Jurkat, Clone E6-1 (cell line): ENCODE data around the gene TBRG4.
"Not testable (repeated sequence)": the region's sequence is repeated elsewhere in the genome, so short reads cannot be mapped to it uniquely, and the experiment has no call there.

Source experiments
- DNase-seq: peaks from one replicate; pipeline ENCODE4 v3.0.0-alpha.2; 2011; ENCODE audit warnings: low read depth, low spot score
- H3K4me3 ChIP-seq: 2 replicates; pipeline ENCODE4 v1.5.1; 2011; ENCODE audit warnings: mild to moderate bottlenecking, low read length, control low read depth, moderate library complexity

TBRG4 gene

GRCh38 chr7:45122975-45123860, 11.7 kb upstream of the TBRG4 start:
- H3K4me3 ChIP-seq = no peak overlapping the region
- no peak for DNase-seq

DNA sequence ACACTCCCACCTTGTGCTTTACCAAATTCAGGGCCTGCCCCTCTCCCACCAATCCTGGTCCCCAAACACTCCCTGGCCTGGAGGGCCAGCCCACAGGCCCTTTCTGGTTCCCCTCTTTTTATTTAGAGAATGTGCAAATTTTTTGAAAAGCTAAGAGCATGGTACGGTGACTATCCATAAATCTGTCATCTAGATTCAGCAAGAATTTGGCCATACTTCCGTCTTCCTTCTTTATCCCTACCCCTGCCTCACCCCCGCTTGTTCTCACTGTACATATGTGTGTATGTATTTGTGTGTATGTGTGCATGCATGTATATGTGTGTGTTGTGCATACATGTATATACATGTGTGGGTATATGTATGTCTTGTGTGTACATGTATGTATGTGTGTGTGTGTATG, 8.1 kb upstream of the TBRG4 start:
- no peak for DNase-seq
- no peak overlapping the region for H3K4me3 ChIP-seq

DNA sequence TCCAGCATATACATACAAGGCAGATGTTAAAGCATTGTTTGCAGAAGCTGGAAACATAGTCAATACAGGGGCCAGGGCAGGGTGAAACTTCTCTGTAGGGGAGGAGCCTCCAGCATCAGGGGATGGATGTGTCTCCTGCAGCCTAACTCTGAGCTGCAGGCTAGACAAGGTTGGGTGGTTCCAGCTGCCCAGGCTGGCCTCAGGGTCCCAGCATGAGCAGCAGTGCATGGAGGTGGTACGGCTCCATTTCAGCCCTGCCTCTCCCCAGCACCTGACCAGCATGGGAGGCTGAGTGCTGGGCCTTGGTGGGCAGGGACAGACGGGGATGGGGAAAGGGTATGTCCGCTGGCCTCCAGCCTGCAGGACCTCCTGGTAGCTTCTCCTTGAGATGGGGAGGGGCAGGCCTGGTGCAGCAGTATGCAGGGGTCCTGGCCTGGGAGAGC, 7.4 kb upstream of the TBRG4 start:
- no peak overlapping the region for H3K4me3 ChIP-seq

GRCh38 chr7:45118292-45118691, 6.8 kb upstream of the TBRG4 start:
- H3K4me3 ChIP-seq = no peak overlapping the region
- DNase-seq = no peak

More for the DNA sequence above, 7.4 kb upstream of the TBRG4 start:
- no peak for DNase-seq

DNA sequence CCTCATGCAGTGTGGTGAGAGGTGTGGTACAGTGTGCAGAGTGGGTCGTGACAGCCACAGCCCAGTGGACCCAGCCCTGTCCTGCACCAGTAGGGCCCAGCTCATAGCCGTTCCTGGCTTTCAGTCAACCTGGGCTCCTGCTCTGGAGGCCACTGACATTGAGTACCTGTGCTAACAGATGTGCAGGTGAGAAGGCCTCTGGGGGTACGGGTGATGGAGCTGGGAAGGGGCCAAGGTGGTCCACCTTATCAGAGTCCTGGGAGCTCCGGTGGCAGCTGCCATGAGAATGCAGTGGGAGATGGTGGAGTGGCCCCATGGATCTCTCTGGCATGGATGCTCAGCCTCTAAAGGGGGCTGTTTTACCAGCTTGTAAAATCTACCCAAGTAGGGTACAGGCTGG, 6.1 kb upstream of the TBRG4 start:
- no peak for DNase-seq
- H3K4me3 ChIP-seq = no peak overlapping the region

GRCh38 chr7:45116048-45116447, 4.6 kb upstream of the TBRG4 start:
- H3K4me3 ChIP-seq = no peak overlapping the region
- no peak for DNase-seq

GRCh38 chr7:45114926-45115325, 3.4 kb upstream of the TBRG4 start:
- H3K4me3 ChIP-seq = no peak overlapping the region
- DNase-seq = no peak

DNA sequence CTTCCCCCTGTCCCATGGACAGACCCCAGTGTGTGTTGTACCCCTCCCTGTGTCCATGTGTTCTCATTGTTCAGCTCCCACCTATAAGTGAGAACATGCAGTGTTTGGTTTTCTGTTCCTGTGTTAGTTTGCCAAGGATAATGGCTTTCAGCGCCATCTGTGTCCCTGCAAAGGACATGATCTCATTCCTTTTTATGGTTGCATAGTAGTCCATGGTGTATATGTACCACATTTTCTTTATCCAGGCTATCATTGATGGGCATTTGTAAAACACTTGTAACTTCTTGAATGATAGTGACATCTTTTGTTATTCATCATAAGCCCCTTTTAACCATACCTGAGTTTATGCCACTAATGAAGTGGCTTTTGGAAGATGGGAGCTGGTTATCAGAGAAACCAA, 2.8 kb upstream of the TBRG4 start:
- DNase-seq, H3K4me3 ChIP-seq: not testable (repeated sequence)

- DNase-seq = no peak
- no peak overlapping the region for H3K4me3 ChIP-seq
These were observed 1.2 kb upstream of the TBRG4 start for GRCh38 chr7:45112648-45113047.

DNA sequence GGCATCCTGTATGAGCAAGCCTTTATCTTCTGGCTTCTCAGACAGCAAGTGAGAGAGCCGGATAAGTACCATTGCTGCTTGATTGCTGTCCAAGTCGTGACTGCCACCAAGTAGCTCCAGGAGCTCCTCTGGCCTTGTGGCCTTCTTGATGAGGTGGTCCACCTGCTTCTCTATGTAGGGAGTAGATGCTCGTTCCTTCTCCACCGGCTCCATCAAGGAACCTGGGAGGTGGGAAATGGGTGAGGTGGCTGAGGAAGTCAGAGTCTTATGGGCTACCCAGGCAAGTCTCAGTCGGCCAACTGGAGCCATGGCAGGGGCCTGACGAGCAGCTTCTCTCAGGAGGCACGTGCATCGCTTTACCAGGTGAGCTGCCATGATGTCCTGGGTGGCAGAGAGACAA, 2.6 kb downstream of the TBRG4 start:
- no peak for DNase-seq
- H3K4me3 ChIP-seq = no peak overlapping the region

DNA sequence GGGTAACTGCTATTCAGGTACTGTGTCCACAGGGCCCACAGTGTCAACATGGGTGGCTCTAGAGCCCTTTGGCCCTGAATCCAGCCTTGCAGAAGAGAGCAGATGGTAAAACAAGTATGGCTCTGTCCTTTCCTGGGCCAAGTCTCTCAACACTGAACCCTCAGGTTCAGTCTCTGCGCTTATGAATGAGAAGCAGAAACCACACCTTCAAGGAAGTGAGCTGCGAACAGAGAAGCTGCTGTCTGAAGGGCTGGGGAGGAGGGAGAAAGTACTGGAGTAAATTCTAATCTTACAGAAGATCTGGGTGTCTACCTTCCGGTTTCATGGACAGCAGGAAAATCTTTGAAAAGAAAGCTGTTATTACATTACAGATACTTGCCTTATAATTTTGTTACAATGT, 4.1 kb downstream of the TBRG4 start:
- DNase-seq = no peak
- no peak overlapping the region for H3K4me3 ChIP-seq

- no peak for DNase-seq
- no peak overlapping the region for H3K4me3 ChIP-seq
These were observed 4.7 kb downstream of the TBRG4 start for GRCh38 chr7:45106820-45107219.

DNA sequence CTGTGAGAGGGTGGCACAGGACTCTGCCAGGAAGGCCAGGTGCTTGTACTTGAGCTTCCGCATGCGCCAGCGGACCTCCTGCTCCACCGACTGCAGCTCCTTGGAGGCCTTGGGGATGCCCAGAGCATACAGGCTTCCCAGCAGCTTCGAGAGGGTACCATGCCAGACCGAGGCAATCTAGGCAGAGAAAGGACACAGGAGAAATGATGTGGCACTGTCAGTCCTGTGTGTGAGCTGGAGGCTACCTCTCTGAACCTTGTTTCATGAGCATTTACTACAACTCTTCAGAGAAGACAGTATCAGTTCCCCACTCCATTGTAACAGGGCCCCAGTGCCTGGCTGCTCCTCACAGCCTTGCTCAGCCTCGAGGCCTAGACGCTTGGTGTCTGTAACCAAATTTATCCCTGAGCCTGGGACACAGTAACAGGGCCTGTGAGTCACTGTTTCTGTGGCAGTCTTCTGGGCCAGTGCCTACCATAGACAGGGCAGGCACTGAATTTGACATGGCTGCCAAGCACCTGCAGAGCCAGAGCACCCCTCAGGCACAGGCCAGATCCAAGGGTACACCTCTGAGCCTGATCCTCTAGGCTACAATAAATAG, 5.8 kb downstream of the TBRG4 start:
- H3K4me3 ChIP-seq = no peak overlapping the region
- DNase-seq = no peak

DNA sequence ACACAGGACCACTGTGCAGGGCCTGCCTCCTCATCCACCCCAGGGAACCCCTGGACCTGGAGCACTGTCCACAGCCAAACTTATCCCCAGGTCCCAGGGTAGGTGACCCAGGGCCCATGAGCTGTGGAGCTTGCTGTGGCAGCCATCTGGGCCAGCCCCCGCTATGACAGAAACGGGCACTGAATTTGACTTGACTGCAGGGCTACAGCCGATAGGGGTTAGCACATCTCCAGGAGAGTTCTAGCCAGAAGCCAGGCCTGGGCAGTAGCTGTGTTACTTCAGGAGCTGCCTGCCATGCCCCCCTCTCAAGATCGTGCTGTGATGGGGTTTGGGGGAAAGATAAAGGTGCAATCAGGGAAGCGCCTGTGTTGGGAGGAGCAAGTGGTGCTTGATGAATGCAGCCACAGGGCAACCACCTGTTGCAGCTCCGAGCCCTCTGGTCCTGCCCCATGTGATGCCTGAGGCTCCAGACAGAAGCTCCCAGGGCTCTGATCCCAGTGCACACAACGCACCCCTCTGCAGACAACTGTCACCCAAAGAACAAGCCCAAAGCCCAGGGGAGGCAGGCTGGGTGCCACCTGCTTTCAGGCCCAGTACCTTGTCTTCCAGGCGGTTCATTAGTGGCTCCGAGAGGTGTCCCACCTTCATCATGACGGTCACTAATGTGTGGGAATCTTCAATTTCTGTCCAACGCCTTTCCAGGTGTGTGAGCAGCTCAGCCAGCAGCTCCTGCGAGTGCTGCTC, 6.5 kb downstream of the TBRG4 start:
- no peak overlapping the region for H3K4me3 ChIP-seq
- no peak for DNase-seq

GRCh38 chr7:45103958-45104843, 7.3 kb downstream of the TBRG4 start:
- no peak overlapping the region for H3K4me3 ChIP-seq
- DNase-seq = no peak

- DNase-seq = no peak
- H3K4me3 ChIP-seq = no peak overlapping the region
These were observed 8.4 kb downstream of the TBRG4 start for GRCh38 chr7:45102785-45103712.

DNA sequence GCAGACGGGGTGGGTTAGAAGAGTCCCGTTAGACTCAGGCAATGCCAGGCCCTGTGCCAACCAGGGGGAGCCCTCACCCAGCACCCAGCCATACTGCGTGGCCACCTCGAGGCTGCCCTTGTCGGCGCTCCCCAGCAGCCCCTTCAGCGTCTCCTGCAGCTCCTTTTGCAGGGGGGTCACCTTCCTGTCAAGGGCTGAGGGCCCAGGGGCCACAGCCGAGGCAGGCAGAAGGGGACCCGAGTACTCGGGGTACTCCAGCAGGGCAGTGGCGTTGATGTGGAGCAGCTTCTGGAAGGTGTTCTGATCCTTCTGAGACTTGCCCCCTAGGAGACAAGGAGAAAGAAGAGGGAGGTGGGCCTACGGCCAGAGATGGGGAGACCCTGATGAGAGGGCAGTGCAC, 9.7 kb downstream of the TBRG4 start:
- no peak overlapping the region for H3K4me3 ChIP-seq
- no peak for DNase-seq
